Measurements from ENCODE around the gene GGTLC2.
"Not testable (repeated sequence)": the region's sequence is repeated elsewhere in the genome, so short reads cannot be mapped to it uniquely, and the experiment has no call there.

DNA sequence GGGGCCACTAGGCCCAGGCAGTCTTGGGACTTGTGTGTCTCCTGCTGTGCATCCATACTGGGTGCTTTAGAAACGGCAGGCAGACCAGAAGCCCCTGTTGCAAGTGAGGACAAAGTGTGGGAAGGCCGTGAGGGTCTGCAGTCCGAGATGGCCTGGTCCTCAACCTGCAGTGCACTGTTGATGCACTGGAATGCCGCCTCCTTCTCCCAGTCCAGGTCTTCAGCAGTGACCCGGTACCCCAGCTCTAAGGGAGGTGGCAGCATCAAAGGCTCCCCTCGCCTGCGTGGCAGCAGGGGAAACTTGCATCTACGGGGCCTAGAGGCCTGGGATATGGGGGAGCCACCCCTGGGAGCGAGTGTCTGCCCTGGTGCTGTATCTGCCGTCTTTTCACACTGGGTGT is 2.2 kb upstream of the GGTLC2 start:
- TF ChIP-seq, protein P1, sequence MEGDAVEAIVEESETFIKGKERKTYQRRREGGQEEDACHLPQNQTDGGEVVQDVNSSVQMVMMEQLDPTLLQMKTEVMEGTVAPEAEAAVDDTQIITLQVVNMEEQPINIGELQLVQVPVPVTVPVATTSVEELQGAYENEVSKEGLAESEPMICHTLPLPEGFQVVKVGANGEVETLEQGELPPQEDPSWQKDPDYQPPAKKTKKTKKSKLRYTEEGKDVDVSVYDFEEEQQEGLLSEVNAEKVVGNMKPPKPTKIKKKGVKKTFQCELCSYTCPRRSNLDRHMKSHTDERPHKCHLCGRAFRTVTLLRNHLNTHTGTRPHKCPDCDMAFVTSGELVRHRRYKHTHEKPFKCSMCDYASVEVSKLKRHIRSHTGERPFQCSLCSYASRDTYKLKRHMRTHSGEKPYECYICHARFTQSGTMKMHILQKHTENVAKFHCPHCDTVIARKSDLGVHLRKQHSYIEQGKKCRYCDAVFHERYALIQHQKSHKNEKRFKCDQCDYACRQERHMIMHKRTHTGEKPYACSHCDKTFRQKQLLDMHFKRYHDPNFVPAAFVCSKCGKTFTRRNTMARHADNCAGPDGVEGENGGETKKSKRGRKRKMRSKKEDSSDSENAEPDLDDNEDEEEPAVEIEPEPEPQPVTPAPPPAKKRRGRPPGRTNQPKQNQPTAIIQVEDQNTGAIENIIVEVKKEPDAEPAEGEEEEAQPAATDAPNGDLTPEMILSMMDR (conservative IDR thresholded peaks at IDR 0.05 in 1 of 2, IDR thresholded peaks at IDR 0.05 in 1 of 2; ENCODE audit: extremely low read depth in 1 of 2, insufficient read depth in 1 of 2, low read depth in 1 of 2, low read length in 2 of 2), result not testable (repeated sequence)
- not testable (repeated sequence) for TF ChIP-seq EZH2 (IDR thresholded peaks at IDR 0.05; ENCODE audit: borderline replicate concordance, low read length)

All from mammary epithelial cell (primary cell).